HFF-Myc (cell line): Measurements from ENCODE around the gene CDKN2A.

ENCODE experiments used
- DNase-seq: peaks from one replicate; pipeline ENCODE4 v3.0.0-alpha.2; 2011; ENCODE audit warnings: low read depth; ENCODE audit errors: extremely low read depth
- H3K4me3 ChIP-seq: replicated peaks from 2 replicates; pipeline ENCODE4 v1.5.1; 2011; ENCODE audit warnings: low read depth, mild to moderate bottlenecking, control low read depth, low read length
- CTCF ChIP-seq: IDR thresholded peaks from 2 replicates; pipeline ENCODE4 v1.5.1; 2012; ENCODE audit warnings: mild to moderate bottlenecking, low read depth, low read length, control low read depth; ENCODE audit errors: missing control alignments

CDKN2A gene

GRCh38 chr9:21970800-21971640, 23.2 kb downstream of the CDKN2A start:
- H3K4me3 ChIP-seq = no peak overlapping the region
- no peak for TF ChIP-seq CTCF
- no peak for DNase-seq

- TF ChIP-seq CTCF = no peak
- DNase-seq = no peak
- no peak overlapping the region for H3K4me3 ChIP-seq
Observed at GRCh38 chr9:21969951-21970799, 24.0 kb downstream of the CDKN2A start.

GRCh38 chr9:21969011-21969940, 24.9 kb downstream of the CDKN2A start:
- no peak for TF ChIP-seq CTCF
- no peak for DNase-seq
- H3K4me3 ChIP-seq = no peak overlapping the region

GRCh38 chr9:21968331-21969010, 25.7 kb downstream of the CDKN2A start:
- no peak for TF ChIP-seq CTCF
- H3K4me3 ChIP-seq = no peak overlapping the region
- no peak for DNase-seq

GRCh38 chr9:21967702-21968101, 26.5 kb downstream of the CDKN2A start:
- H3K4me3 ChIP-seq = no peak overlapping the region
- DNase-seq = no peak
- no peak for TF ChIP-seq CTCF

- no peak for TF ChIP-seq CTCF
- DNase-seq = no peak
- H3K4me3 ChIP-seq = no peak overlapping the region
Observed at GRCh38 chr9:21967169-21967568, 27.0 kb downstream of the CDKN2A start.
